ENCODE measurements around the gene SAMD8.

SAMD8 gene

GRCh38 chr10:75083972-75084833, 27.3 kb upstream of the SAMD8 start:
- no peak for DNase-seq (ENCODE audit: low read depth, low spot score)
- H3K27ac ChIP-seq = no peak overlapping the region

DNA sequence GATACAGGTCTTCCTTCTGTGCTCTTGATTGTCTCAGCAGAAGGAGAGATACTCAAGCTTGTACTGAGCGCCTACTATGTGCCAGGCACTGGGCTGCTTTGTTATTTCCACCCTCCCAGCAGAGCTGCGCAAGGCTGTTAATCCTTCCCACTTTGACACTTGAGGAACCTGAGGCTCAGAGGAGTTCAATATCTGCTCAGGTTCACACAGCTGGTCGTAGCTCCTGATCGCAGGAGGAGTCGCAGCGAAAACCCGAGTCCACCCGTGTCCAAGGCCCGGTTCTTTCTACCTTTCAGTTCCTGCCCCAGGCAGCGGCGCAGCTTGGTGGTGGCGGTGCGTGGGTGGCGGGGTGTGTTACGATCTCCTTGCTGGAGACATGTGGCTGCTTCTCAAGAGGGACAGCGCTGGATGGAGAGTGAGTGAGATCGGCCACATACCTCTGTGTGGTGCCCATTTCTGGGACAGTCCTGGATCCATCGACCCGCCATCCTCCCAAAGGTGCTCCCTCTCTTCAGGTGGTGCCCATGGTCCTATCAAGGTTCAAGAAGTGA, 26.5 kb upstream of the SAMD8 start:
- no peak overlapping the region for H3K27ac ChIP-seq

GRCh38 chr10:75086278-75086934, 25.1 kb upstream of the SAMD8 start:
- no peak overlapping the region for H3K27ac ChIP-seq
- DNase-seq (ENCODE audit: low read depth, low spot score) = no peak

More for the DNA sequence above, 26.5 kb upstream of the SAMD8 start:
- no peak for DNase-seq (ENCODE audit: low read depth, low spot score)

DNA sequence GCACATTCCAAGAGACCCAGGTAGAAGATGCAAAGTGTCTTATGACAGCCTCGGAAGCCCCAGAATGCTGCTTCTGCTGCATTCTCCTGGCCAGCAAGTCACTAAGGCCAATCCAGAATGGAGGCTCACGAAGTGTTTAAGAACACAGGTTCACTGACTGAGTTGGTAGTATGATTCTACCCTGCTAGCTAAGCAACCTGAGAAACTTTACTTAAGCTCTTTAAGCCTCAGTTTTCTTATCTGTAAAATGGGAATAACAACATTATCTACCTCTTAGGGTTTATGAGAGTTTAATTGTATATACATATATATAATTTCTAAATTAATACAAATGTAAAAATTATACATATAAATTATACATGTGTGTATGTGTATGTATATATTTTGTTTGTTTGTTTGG, 22.8 kb upstream of the SAMD8 start:
- DNase-seq (ENCODE audit: low read depth, low spot score) = no peak
- no peak overlapping the region for H3K27ac ChIP-seq

GRCh38 chr10:75089634-75090033, 21.8 kb upstream of the SAMD8 start:
- no peak overlapping the region for H3K27ac ChIP-seq
- no peak for DNase-seq (ENCODE audit: low read depth, low spot score)

GRCh38 chr10:75091146-75091545, 20.3 kb upstream of the SAMD8 start:
- no peak for DNase-seq (ENCODE audit: low read depth, low spot score)
- no peak overlapping the region for H3K27ac ChIP-seq

- no peak for DNase-seq (ENCODE audit: low read depth, low spot score)
- H3K27ac ChIP-seq = no peak overlapping the region
These were observed 17.0 kb upstream of the SAMD8 start for GRCh38 chr10:75094465-75094864.

- DNase-seq (ENCODE audit: low read depth, low spot score) = no peak
- H3K27ac ChIP-seq = no peak overlapping the region
These were observed 15.8 kb upstream of the SAMD8 start for GRCh38 chr10:75095631-75096030.

GRCh38 chr10:75096749-75097148, 14.7 kb upstream of the SAMD8 start:
- DNase-seq (ENCODE audit: low read depth, low spot score) = no peak
- H3K27ac ChIP-seq = no peak overlapping the region

GRCh38 chr10:75097666-75098285, 13.7 kb upstream of the SAMD8 start:
- no peak overlapping the region for H3K27ac ChIP-seq
- DNase-seq (ENCODE audit: low read depth, low spot score) = no peak

DNA sequence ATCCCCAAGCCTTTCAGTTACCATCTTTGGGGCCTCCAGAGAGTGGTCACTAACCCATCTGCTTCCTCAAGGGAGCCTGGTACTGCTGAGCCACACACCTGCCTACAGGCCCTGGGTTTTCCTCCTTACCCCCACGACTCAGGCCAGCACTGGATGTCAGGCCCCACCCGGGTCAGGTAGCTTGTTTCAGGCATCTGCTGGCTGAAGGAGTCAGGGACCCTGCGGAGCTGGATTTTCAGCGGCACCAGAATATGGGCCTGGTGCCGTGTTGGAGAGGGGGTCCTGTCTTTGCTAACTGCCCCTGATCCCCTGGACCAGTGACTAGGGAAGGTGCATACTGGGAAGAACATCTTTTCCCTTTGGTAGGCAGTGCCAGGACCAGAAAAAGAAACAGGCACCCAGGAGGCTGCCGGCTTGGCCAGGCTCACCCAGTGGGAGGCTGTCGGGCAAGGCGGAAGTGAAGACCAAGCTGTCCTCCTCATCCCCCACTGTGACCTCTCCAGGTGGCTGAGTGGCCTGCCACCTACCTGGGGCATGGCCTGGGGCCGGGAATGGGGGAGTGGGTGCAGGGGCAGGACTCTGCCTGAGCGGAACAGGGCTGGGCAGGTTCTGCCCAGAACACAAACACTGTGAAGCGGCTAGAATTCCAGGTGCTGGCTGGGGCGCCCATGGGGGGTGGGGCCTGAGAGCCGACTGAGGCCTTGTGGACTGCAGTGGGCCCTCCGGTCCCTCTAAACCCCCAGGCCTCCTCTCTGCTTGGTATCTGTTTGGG, 12.4 kb upstream of the SAMD8 start:
- no peak overlapping the region for H3K27ac ChIP-seq
- DNase-seq (ENCODE audit: low read depth, low spot score) = no peak

GRCh38 chr10:75099952-75100763, 11.3 kb upstream of the SAMD8 start:
- no peak overlapping the region for H3K27ac ChIP-seq
- DNase-seq (ENCODE audit: low read depth, low spot score) = no peak

DNA sequence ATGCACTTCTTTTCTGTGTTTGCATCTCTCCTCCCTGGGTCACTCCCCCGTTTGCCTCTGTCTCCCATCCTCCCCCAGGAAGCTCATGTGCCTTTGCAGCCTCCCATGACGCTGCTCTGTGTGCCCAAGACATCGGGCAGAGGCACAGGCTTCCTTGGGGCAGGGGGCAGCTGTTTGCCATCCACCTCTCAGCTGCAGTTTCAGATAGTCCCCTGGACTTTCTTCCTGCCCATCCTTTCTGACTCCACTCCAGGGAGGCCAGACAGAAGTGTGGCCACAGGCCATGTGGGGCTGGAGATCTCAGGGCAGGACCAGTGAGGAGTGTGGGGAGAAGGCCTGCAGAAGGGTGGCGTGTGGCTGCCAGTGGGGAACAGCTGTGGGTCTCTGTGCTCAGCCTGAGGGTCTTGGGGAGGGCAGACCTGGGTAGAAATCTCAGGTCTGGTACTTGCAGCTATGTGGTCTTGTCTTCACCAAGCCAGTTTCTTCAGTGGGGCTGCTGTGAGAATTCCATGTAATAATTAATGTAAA, 10.6 kb upstream of the SAMD8 start:
- no peak overlapping the region for H3K27ac ChIP-seq
- no peak for DNase-seq (ENCODE audit: low read depth, low spot score)

GRCh38 chr10:75101416-75102251, 9.8 kb upstream of the SAMD8 start:
- no peak overlapping the region for H3K27ac ChIP-seq
- DNase-seq (ENCODE audit: low read depth, low spot score) = no peak

DNA sequence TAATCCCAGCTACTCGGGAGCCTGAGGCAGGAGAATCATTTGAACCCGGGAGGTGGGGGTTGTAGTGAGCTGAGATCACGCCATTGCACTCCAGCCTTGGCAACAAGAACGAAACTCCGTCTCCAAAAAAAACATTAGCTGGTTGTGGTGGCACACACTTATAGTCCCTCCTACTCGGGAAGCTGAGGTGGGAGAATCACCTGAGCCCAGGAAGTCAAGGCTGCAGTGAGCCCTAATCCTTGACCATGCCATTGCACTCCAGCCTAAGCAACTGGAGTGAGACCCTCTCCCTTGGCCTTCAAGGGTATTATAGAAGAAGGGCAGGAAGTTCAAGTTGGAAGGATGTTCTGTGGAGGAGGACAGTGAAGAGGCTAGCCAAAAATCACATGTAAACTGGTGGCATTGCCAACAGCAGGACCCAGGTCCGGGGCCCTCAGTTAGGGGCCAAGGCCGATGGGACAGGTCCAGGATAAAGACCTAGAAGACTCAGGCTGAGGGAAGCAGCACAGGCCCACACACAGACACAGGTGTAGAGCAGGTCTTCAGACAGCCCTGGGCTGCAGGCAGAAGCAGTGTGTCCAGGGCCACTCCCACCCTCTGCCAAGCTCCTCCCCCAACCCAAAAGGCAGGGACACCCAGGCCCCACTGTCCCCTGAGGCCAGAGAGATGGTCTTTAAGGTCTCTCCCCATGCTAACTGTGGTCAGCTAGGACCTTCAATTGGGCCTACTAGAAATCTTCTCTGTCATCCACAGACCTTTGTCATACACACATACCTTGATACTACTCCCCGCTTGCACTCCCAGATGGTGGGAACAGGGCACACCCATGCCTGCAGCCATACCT, 8.4 kb upstream of the SAMD8 start:
- DNase-seq (ENCODE audit: low read depth, low spot score) = no peak
- no peak overlapping the region for H3K27ac ChIP-seq

DNA sequence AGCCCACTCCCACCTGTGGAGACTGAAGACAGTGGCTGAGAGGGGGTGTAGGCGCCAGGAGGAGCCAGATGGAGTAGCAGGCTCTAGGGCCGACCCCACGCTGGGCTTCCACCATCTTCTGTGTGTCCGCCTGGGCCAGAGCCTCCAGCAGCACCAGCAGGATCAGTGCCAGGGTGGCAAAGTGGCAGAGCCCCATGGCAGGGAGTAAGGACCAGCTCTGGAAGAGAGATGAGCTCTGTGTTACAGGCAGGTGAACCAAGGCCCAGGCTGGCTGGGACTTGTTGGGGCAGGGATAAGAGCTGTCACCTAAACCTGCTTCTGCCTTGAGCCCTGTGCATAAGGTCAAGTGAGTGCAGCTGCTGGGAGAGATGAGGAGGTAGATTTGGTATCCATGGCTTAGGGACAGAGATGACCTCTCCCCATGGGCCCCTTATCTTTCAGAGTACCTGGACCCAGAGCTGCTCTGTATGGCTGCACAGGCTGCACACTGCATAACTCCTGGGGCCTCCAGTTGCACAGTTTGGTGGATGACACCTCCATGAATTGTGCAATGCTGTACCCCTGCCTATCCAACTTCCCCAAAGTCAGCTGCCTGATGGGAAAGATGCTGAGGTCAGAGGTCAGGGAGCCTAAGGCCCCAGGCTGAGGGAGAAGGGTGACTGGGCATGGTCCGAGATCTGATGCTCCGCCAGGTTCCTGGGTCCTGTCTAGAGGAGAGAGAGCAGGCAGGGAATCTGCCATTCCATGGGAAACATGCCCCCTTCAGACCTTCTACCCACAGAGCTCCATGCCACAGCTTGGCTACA, 7.4 kb upstream of the SAMD8 start:
- no peak for DNase-seq (ENCODE audit: low read depth, low spot score)
- no peak overlapping the region for H3K27ac ChIP-seq

DNA sequence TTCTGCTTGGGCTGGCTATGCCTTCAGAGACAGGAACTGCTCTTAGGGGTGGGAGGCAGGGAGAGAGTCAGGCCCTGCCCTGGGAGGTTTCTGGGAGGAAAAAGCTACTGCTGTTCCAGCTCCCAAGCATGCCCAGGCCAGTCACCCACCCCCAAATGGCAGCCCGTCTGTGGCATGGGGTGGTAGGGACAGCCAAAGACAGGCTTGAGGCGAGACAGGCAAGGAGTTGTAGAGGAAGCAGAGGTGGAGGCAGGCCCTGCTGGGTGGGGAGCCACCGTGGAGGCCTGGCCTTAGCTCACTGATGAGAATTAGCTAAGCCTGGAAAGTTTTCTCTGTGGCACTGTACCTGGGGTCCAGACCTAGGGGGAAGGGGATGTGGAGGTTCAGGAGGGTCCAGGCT, 6.6 kb upstream of the SAMD8 start:
- no peak overlapping the region for H3K27ac ChIP-seq
- DNase-seq (ENCODE audit: low read depth, low spot score) = no peak
